IMR-90 (cell line): ENCODE data around the gene RHOB.
"Not testable (repeated sequence)": the region's sequence is repeated elsewhere in the genome, so short reads cannot be mapped to it uniquely, and the experiment has no call there.

Source experiments
- CHD1 ChIP-seq: IDR thresholded peaks from 2 replicates; pipeline ENCODE4 v1.6.1; 2012; ENCODE audit warnings: low read depth, low read length, improper control_type of control experiment
- POLR2A ChIP-seq: IDR thresholded peaks from 2 replicates; pipeline ENCODE4 v1.6.1; 2012; ENCODE audit warnings: mild to moderate bottlenecking, low read depth, low read length
- RAD21 ChIP-seq: IDR thresholded peaks from 2 replicates; pipeline ENCODE4 v1.6.1; 2012; ENCODE audit warnings: low read length, improper control_type of control experiment
- RFX5 ChIP-seq: IDR thresholded peaks from 2 replicates; pipeline ENCODE4 v1.8.0; 2012; ENCODE audit warnings: low read depth, mild to moderate bottlenecking, low read length, moderate library complexity
- SMC3 ChIP-seq: fragments of 150-350 bp; IDR thresholded peaks from 2 replicates; pipeline ENCODE4 v1.6.1; 2016; ENCODE audit warnings: low read depth, mild to moderate bottlenecking, antibody characterized with exemption, low read length, moderate library complexity
- TF ChIP-seq, protein P1 (sequence below): conservative IDR thresholded peaks from 2 replicates; pipeline ENCODE4 v1.5.1; 2012; ENCODE audit warnings: mild to moderate bottlenecking, low read depth, low read length, improper control_type of control experiment
- TF ChIP-seq, protein P2 (sequence below): fragments of 150-350 bp; IDR thresholded peaks from 2 replicates; pipeline ENCODE4 v1.6.1; 2016; ENCODE audit warnings: low read depth, mild to moderate bottlenecking, low read length, moderate library complexity, borderline replicate concordance

DNA sequence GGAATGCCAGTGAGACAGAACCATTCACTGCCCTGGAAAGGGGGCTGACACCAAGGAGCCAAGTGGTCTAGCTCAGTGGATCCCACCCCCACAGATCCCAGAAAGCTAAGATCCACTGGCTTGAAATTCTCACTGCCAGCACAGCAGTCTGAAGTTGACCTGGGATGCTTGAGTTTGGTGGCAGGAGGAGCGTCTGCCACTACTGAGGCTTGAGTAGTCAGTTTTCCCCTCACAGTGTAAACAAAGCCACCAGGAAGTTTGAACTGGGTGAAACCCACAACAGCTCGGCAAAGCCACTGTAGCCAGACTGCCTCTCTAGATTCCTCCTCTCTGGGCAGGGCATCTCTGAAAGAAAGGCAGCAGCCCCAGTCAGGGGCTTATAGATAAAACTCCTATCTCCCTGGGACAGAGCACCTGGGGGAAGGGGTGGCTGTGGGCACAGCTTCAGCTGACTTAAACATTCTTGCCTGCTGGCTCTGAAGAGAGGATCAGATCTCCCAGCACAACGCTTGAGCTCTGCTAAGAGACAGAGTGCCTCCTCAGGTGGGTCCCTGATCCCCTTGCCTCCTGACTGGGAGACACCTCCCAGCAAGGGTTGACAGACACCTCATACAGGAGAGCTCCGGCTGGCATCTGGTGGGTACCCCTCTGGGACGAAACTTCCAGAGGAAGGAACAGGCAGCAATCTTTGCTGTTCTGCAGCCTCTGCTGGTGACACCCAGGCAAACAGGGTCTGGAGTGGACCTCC is 12.0 kb downstream of the RHOB start:
- TF ChIP-seq, protein P1, sequence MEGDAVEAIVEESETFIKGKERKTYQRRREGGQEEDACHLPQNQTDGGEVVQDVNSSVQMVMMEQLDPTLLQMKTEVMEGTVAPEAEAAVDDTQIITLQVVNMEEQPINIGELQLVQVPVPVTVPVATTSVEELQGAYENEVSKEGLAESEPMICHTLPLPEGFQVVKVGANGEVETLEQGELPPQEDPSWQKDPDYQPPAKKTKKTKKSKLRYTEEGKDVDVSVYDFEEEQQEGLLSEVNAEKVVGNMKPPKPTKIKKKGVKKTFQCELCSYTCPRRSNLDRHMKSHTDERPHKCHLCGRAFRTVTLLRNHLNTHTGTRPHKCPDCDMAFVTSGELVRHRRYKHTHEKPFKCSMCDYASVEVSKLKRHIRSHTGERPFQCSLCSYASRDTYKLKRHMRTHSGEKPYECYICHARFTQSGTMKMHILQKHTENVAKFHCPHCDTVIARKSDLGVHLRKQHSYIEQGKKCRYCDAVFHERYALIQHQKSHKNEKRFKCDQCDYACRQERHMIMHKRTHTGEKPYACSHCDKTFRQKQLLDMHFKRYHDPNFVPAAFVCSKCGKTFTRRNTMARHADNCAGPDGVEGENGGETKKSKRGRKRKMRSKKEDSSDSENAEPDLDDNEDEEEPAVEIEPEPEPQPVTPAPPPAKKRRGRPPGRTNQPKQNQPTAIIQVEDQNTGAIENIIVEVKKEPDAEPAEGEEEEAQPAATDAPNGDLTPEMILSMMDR = not testable (repeated sequence)
- TF ChIP-seq POLR2A, SMC3, RFX5, CHD1, RAD21: not testable (repeated sequence)
- TF ChIP-seq, protein P2, sequence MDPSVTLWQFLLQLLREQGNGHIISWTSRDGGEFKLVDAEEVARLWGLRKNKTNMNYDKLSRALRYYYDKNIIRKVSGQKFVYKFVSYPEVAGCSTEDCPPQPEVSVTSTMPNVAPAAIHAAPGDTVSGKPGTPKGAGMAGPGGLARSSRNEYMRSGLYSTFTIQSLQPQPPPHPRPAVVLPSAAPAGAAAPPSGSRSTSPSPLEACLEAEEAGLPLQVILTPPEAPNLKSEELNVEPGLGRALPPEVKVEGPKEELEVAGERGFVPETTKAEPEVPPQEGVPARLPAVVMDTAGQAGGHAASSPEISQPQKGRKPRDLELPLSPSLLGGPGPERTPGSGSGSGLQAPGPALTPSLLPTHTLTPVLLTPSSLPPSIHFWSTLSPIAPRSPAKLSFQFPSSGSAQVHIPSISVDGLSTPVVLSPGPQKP = not testable (repeated sequence)
